Transverse colon (tissue), 4 donors: Measurements from ENCODE around the gene COL19A1. TPM values are rescaled to one million over a fixed set of nuclear protein-coding genes. Genes with fewer than 3 reads are reported as not detected.

ENCODE experiments used
- DNase-seq: peaks from one replicate; pipeline ENCODE4 v3.0.0-alpha.2; 2019
- H3K27ac ChIP-seq, 4 donors: fragments of 200-600 bp; sonication (generic); 2 replicates each; pipeline ENCODE4 v1.5.1; 2016 to 2018; ENCODE audit warnings: inconsistent platforms in 4 of 4
- H3K27me3 ChIP-seq: fragments of 200-600 bp; sonication (generic); 2 replicates; pipeline ENCODE4 v1.5.1; 2017; ENCODE audit warnings: inconsistent platforms
- H3K36me3 ChIP-seq, 4 donors: fragments of 200-600 bp; sonication (generic); 2 replicates each; pipeline ENCODE4 v1.5.1; 2017 to 2019; ENCODE audit warnings: inconsistent platforms in 4 of 4
- H3K4me1 ChIP-seq, 4 donors: fragments of 200-600 bp; sonication (generic); 2 replicates each; pipeline ENCODE4 v1.5.1; 2017 to 2020; ENCODE audit warnings: inconsistent platforms in 4 of 4
- H3K4me3 ChIP-seq, 4 donors: fragments of 200-600 bp; sonication (generic); 1 replicate in 1 of 4; 2 replicates in 3 of 4; pipeline versions ENCODE4 v1.5.1 to v1.6.1; 2017 to 2019; ENCODE audit warnings: inconsistent platforms in 4 of 4
- H3K9me3 ChIP-seq, 2 donors: fragments of 200-600 bp; sonication (generic); 2 replicates each; pipeline ENCODE4 v1.5.1; 2017 to 2019; ENCODE audit warnings: inconsistent platforms in 2 of 2
- CTCF ChIP-seq, 5 experiments: fragments of 200-600 bp in 3 of 5; fragments of 450-650 bp in 2 of 5; sonication (generic) in 3 of 5; IDR thresholded peaks; 1 replicate in 2 of 5; 2 replicates in 3 of 5; pipeline ENCODE4 v1.5.1; 2016 to 2017; ENCODE audit warnings: antibody characterized with exemption in 5 of 5, inconsistent platforms in 3 of 5, mild to moderate bottlenecking in 2 of 5, moderate library complexity in 1 of 5
- EP300 ChIP-seq: sonication (generic); formaldehyde crosslinking; IDR thresholded peaks from one replicate; pipeline ENCODE4 v1.6.1; 2017; ENCODE audit warnings: antibody characterized with exemption, low read depth
- POLR2A ChIP-seq: fragments of 450-650 bp; IDR thresholded peaks from one replicate; pipeline ENCODE4 v1.6.1; 2016; ENCODE audit warnings: antibody characterized with exemption, mild to moderate bottlenecking, moderate library complexity
- POLR2AphosphoS5 ChIP-seq, 3 donors: sonication (generic); formaldehyde crosslinking; IDR thresholded peaks; one replicate each; pipeline ENCODE4 v1.6.1; 2016; ENCODE audit warnings: antibody characterized with exemption in 3 of 3
- WGBS, 2 donors: methylation state at CpG; one replicate each; pipeline ENCODE4 v1.1.5; 2018; ENCODE audit warnings: low coverage in 1 of 2; 5-methylcytosine and 5-hydroxymethylcytosine counted together
- in situ Hi-C, 4 donors: fragments of 200-750 bp; cut with MboI; loops; one replicate each; pipeline versions ENCODE4 v1.15.0 to v1.15.1; 2017; ENCODE audit warnings: low sequenced_read_pairs in 3 of 4, low pct_ligation_motif_present in 1 of 4, low pct_unique_long_range_greater_than_20kb in 1 of 4
- intact Hi-C: fragments of 100-400 bp; cut with DNase I; formaldehyde crosslinking; loops from one replicate; pipeline ENCODE4 v1.15.1; 2023; ENCODE audit warnings: low total_unique reads
- total RNA-seq, 4 donors: library from RNA; depleted of rRNA; stranded (reverse); fragments of >200 nt; gene quantifications; one replicate each; pipeline ENCODE4 v1.1.0, GENCODE V29; 2016

COL19A1 gene
- total RNA-seq, 4 donors from 2014 or later = 0.27 to 3.3 (median 0.37) TPM; not detected in 1

GRCh38 chr6:70045413-70045812 lies 179.1 kb downstream of the COL19A1 start:
- DNase-seq = no peak
- 62 to 64% methylated on average over 2 to 3 of the region's 3 CpGs for WGBS, 2 donors
- TF ChIP-seq POLR2A (no peak), EP300 (no peak), POLR2AphosphoS5 (IDR thresholded peaks at IDR 0.05) (no peak), CTCF (IDR thresholded peaks at IDR 0.05) (no peak)
- Histone ChIP-seq H3K27ac (no peak overlapping the region), H3K4me1 (no peaks in the 10 kb centered on the region), H3K4me3 (no peak overlapping the region), H3K9me3 (no peaks in the 10 kb centered on the region), H3K27me3 (no peaks in the 10 kb centered on the region), H3K36me3 (no peaks in the 10 kb centered on the region)
- intact Hi-C loops (no loop called here), in situ Hi-C loops (no loop called here)

- no peak for TF ChIP-seq EP300
- TF ChIP-seq POLR2A = no peak
- no peak for TF ChIP-seq POLR2AphosphoS5 (IDR thresholded peaks at IDR 0.05)
- no peak for TF ChIP-seq CTCF (IDR thresholded peaks at IDR 0.05)
- no peaks in the 10 kb centered on the region for H3K4me1 ChIP-seq
- WGBS, 2 donors = 72 to 74% methylated on average over 5 of the region's 5 CpGs
- no peak overlapping the region for H3K27ac ChIP-seq
- H3K27me3 ChIP-seq = no peaks in the 10 kb centered on the region
- in situ Hi-C loops (no loop called here), intact Hi-C loops (no loop called here)
- H3K4me3 ChIP-seq = no peak overlapping the region
- no peaks in the 10 kb centered on the region for H3K36me3 ChIP-seq
- no peak for DNase-seq
- H3K9me3 ChIP-seq = no peaks in the 10 kb centered on the region
These were observed 185.1 kb downstream of the COL19A1 start for GRCh38 chr6:70051197-70052124.

- Histone ChIP-seq H3K4me1 (no peaks in the 10 kb centered on the region), H3K9me3 (no peaks in the 10 kb centered on the region), H3K36me3 (no peaks in the 10 kb centered on the region), H3K4me3 (no peak overlapping the region), H3K27me3 (no peaks in the 10 kb centered on the region), H3K27ac (no peak overlapping the region)
- in situ Hi-C loops (no loop called here), intact Hi-C loops (no loop called here)
- DNase-seq = no peak
- 35% methylated on average over 2 of the region's 2 CpGs for WGBS, 2 donors
- no peak for TF ChIP-seq EP300
- no peak for TF ChIP-seq CTCF (IDR thresholded peaks at IDR 0.05)
- TF ChIP-seq POLR2AphosphoS5 (IDR thresholded peaks at IDR 0.05) = no peak
- no peak for TF ChIP-seq POLR2A
These were observed 192.8 kb downstream of the COL19A1 start for GRCh38 chr6:70059039-70059719.

- 80 to 88% methylated on average over 5 of the region's 5 CpGs for WGBS, 2 donors
- Histone ChIP-seq H3K9me3 (no peaks in the 10 kb centered on the region), H3K27ac (no peak overlapping the region), H3K4me3 (no peak overlapping the region), H3K36me3 (no peaks in the 10 kb centered on the region), H3K4me1 (no peaks in the 10 kb centered on the region), H3K27me3 (no peaks in the 10 kb centered on the region)
- TF ChIP-seq POLR2AphosphoS5 (IDR thresholded peaks at IDR 0.05) = no peak
- TF ChIP-seq CTCF (IDR thresholded peaks at IDR 0.05) = no peak
- TF ChIP-seq POLR2A = no peak
- TF ChIP-seq EP300 = no peak
- in situ Hi-C loops = no loop called here
- DNase-seq = no peak
- intact Hi-C loops = no loop called here
These were observed 194.3 kb downstream of the COL19A1 start for GRCh38 chr6:70060680-70061079.
